HepG2 (cell line): ENCODE results near the gene PDLIM4. TPM values are rescaled to one million over a fixed set of nuclear protein-coding genes. Genes with fewer than 3 reads are reported as not detected.

Experiments used
- CENPX ChIP-seq: sonication (generic); formaldehyde crosslinking; IDR thresholded peaks from 2 replicates; pipeline ENCODE4 v1.9.0; 2021; ENCODE audit warnings: mild to moderate bottlenecking, missing genetic modification reagents, moderate library complexity
- ELF1 ChIP-seq: sonication (generic); formaldehyde crosslinking; IDR thresholded peaks from 2 replicates; pipeline ENCODE4 v1.4.0; 2020; ENCODE audit warnings: missing genetic modification reagents
- FOXK1 ChIP-seq: sonication (generic); formaldehyde crosslinking; IDR thresholded peaks from 2 replicates; pipeline ENCODE4 v1.4.0; 2020; ENCODE audit warnings: low read depth, missing genetic modification reagents, borderline replicate concordance
- GZF1 ChIP-seq: sonication (generic); formaldehyde crosslinking; IDR thresholded peaks from 2 replicates; pipeline ENCODE4 v1.5.1; 2020; ENCODE audit warnings: mild to moderate bottlenecking, missing genetic modification reagents
- KAT8 ChIP-seq: IDR thresholded peaks from 2 replicates; pipeline ENCODE4 v1.6.1; 2016; ENCODE audit warnings: missing genetic modification reagents, missing compliant biosample characterization
- MYC ChIP-seq: sonication (generic); formaldehyde crosslinking; IDR thresholded peaks from 2 replicates; pipeline ENCODE4 v1.9.0; 2021; ENCODE audit warnings: missing genetic modification reagents, borderline replicate concordance
- MZF1 ChIP-seq: sonication (generic); formaldehyde crosslinking; IDR thresholded peaks from 2 replicates; pipeline ENCODE4 v1.8.1; 2023; ENCODE audit warnings: mild to moderate bottlenecking, missing genetic modification reagents, borderline replicate concordance
- NKX3-1 ChIP-seq: sonication (generic); formaldehyde crosslinking; IDR thresholded peaks from 2 replicates; pipeline ENCODE4 v1.5.0; 2020; ENCODE audit warnings: missing genetic modification reagents
- RBAK ChIP-seq: sonication (generic); formaldehyde crosslinking; IDR thresholded peaks from 2 replicates; pipeline ENCODE4 v1.5.1; 2020; ENCODE audit warnings: mild to moderate bottlenecking, missing genetic modification reagents
- RFX5 ChIP-seq: IDR thresholded peaks from 2 replicates; pipeline ENCODE4 v1.6.1; 2011; ENCODE audit warnings: low read depth, low read length, improper control_type of control experiment
- SRF ChIP-seq: IDR thresholded peaks from 2 replicates; pipeline ENCODE4 v1.6.1; 2011; ENCODE audit warnings: mild to moderate bottlenecking, low read depth, low read length, moderate library complexity
- TSC22D2 ChIP-seq: sonication (generic); formaldehyde crosslinking; IDR thresholded peaks from 2 replicates; pipeline ENCODE4 v1.5.1; 2020; ENCODE audit warnings: missing genetic modification reagents, mild to moderate bottlenecking, borderline replicate concordance
- ZBTB8A ChIP-seq: sonication (generic); formaldehyde crosslinking; IDR thresholded peaks from 2 replicates; pipeline ENCODE4 v1.4.0; 2020; ENCODE audit warnings: mild to moderate bottlenecking, low read depth, missing genetic modification reagents, borderline replicate concordance
- ZNF383 ChIP-seq: sonication (generic); formaldehyde crosslinking; IDR thresholded peaks from 2 replicates; pipeline ENCODE4 v1.4.0; 2020; ENCODE audit warnings: missing genetic modification reagents, mild to moderate bottlenecking, borderline replicate concordance
- ZNF557 ChIP-seq: sonication (generic); formaldehyde crosslinking; IDR thresholded peaks from 2 replicates; pipeline ENCODE4 v1.4.0; 2020; ENCODE audit warnings: missing genetic modification reagents
- ZNF563 ChIP-seq: sonication (generic); formaldehyde crosslinking; IDR thresholded peaks from 2 replicates; pipeline ENCODE4 v1.8.0; 2022; ENCODE audit warnings: mild to moderate bottlenecking, moderate library complexity, missing genetic modification reagents
- ZNF7 ChIP-seq: IDR thresholded peaks from 2 replicates; pipeline ENCODE4 v1.6.1; 2016; ENCODE audit warnings: missing biosample characterization, missing genetic modification reagents
- polyA plus RNA-seq, 8 experiments: library from polyadenylated mRNA; depleted of rRNA in 3 of 8; stranded (reverse) in 7 of 8; unstranded in 1 of 8; fragments of >200 nt; fragmentation: Illumina TruSeq in 4 of 8; extraction: Trizol in 4 of 8; gene quantifications; 2 replicates each; pipeline versions ENCODE4 v1.2.1 to v1.2.3, GENCODE V29; 2011 to 2016; ENCODE audit warnings: low read depth in 4 of 8, missing spikeins in 1 of 8, mixed read lengths in 1 of 8; ENCODE audit not compliant: insufficient read depth in 1 of 8
- total RNA-seq, 5 experiments: library from RNA; depleted of rRNA; stranded (reverse); fragments of >200 nt; fragmentation: Illumina TruSeq; extraction: Trizol; gene quantifications; 2 replicates each; pipeline ENCODE4 v1.2.3, GENCODE V29; 2016; ENCODE audit warnings: low read depth in 1 of 5
- TF ChIP-seq, protein P1 (sequence below): sonication (generic); formaldehyde crosslinking; IDR thresholded peaks from 2 replicates; pipeline ENCODE4 v1.4.0; 2020; ENCODE audit warnings: missing genetic modification reagents; ENCODE audit errors: not compliant biosample characterization
- TF ChIP-seq, protein P2 (sequence below): sonication (generic); formaldehyde crosslinking; IDR thresholded peaks from 2 replicates; pipeline ENCODE4 v1.8.1; 2023; ENCODE audit warnings: missing genetic modification reagents, mild to moderate bottlenecking, borderline replicate concordance
- TF ChIP-seq, protein P3 (sequence below): fragments of 450-650 bp; IDR thresholded peaks from 2 replicates; pipeline ENCODE4 v1.6.1; 2017; ENCODE audit warnings: mild to moderate bottlenecking
- TF ChIP-seq, protein P4 (sequence below): sonication (generic); formaldehyde crosslinking; IDR thresholded peaks from 2 replicates; pipeline ENCODE4 v1.4.0; 2020; ENCODE audit warnings: missing genetic modification reagents, borderline replicate concordance
- TF ChIP-seq, protein P5 (sequence below): conservative IDR thresholded peaks from 2 replicates; pipeline ENCODE4 v1.6.1; 2018; ENCODE audit warnings: missing genetic modification reagents

PDLIM4 gene
- total and polyA plus RNA-seq, 2 of the 13 experiments (the other 11 are each of a cell fraction or from before 2014, with no cell fraction given) = 1.1 to 2.3 TPM

DNA sequence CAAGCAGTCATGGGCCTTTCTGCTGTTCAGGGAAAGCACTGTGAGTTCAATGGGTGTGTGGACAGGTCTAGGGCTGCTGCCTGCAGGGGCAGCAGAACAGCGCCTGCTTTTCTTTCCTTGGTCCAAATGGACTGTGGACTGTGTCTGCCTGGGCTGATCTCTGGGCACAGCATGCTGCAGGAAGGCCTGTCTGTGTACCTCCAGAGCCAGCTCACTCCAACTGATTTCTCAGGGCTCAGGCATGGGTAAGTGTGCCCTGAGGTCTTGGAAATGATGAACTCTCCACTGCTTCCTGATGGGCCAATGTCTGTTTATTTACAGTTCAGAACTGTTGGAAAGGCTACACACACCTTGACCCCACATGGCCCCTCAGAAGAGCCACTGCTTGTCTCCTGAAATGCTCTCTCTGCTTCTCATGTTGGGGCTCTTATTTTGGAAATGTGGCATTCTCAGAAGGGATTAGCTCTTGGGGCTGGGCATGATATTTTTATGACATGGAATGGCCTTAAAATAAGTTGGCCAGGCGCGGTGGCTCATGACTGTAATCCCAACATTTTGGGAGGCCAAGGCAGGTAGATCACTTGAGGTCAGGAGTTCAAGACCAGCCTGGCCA lies 63.7 kb downstream of the PDLIM4 start (continued):
- TF ChIP-seq CENPX (CRISPR knock-in tag) = no peak
- TF ChIP-seq, protein P1, sequence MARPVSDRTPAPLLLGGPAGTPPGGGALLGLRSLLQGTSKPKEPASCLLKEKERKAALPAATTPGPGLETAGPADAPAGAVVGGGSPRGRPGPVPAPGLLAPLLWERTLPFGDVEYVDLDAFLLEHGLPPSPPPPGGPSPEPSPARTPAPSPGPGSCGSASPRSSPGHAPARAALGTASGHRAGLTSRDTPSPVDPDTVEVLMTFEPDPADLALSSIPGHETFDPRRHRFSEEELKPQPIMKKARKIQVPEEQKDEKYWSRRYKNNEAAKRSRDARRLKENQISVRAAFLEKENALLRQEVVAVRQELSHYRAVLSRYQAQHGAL (CRISPR knock-in tag) = no peak
- TF ChIP-seq RFX5 = no peak
- no peak for TF ChIP-seq FOXK1 (CRISPR knock-in tag)
- TF ChIP-seq GZF1 (CRISPR knock-in tag) = no peak
- TF ChIP-seq, protein P2, sequence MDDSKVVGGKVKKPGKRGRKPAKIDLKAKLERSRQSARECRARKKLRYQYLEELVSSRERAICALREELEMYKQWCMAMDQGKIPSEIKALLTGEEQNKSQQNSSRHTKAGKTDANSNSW (CRISPR knock-in tag) = no peak
- no peak for TF ChIP-seq ELF1 (CRISPR knock-in tag)
- TF ChIP-seq RBAK = no peak
- TF ChIP-seq NKX3-1 = no peak
- no peak for TF ChIP-seq ZNF7
- TF ChIP-seq SRF = no peak
- TF ChIP-seq, protein P3, sequence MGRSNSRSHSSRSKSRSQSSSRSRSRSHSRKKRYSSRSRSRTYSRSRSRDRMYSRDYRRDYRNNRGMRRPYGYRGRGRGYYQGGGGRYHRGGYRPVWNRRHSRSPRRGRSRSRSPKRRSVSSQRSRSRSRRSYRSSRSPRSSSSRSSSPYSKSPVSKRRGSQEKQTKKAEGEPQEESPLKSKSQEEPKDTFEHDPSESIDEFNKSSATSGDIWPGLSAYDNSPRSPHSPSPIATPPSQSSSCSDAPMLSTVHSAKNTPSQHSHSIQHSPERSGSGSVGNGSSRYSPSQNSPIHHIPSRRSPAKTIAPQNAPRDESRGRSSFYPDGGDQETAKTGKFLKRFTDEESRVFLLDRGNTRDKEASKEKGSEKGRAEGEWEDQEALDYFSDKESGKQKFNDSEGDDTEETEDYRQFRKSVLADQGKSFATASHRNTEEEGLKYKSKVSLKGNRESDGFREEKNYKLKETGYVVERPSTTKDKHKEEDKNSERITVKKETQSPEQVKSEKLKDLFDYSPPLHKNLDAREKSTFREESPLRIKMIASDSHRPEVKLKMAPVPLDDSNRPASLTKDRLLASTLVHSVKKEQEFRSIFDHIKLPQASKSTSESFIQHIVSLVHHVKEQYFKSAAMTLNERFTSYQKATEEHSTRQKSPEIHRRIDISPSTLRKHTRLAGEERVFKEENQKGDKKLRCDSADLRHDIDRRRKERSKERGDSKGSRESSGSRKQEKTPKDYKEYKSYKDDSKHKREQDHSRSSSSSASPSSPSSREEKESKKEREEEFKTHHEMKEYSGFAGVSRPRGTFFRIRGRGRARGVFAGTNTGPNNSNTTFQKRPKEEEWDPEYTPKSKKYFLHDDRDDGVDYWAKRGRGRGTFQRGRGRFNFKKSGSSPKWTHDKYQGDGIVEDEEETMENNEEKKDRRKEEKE = no peak
- TF ChIP-seq, protein P4, sequence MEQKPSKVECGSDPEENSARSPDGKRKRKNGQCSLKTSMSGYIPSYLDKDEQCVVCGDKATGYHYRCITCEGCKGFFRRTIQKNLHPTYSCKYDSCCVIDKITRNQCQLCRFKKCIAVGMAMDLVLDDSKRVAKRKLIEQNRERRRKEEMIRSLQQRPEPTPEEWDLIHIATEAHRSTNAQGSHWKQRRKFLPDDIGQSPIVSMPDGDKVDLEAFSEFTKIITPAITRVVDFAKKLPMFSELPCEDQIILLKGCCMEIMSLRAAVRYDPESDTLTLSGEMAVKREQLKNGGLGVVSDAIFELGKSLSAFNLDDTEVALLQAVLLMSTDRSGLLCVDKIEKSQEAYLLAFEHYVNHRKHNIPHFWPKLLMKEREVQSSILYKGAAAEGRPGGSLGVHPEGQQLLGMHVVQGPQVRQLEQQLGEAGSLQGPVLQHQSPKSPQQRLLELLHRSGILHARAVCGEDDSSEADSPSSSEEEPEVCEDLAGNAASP (CRISPR knock-in tag) = peak; percentile 82; the same call in 1 of the 2 replicates
- no peak for TF ChIP-seq ZBTB8A (CRISPR knock-in tag)
- 0 out of 2 replicates have a peak, but pooled peaks have one; percentile 29 for TF ChIP-seq KAT8
- no peak for TF ChIP-seq ZNF383
- TF ChIP-seq MYC (CRISPR knock-in tag) = peak; percentile 51; the same call in 1 of the 2 replicates
- TF ChIP-seq, protein P5, sequence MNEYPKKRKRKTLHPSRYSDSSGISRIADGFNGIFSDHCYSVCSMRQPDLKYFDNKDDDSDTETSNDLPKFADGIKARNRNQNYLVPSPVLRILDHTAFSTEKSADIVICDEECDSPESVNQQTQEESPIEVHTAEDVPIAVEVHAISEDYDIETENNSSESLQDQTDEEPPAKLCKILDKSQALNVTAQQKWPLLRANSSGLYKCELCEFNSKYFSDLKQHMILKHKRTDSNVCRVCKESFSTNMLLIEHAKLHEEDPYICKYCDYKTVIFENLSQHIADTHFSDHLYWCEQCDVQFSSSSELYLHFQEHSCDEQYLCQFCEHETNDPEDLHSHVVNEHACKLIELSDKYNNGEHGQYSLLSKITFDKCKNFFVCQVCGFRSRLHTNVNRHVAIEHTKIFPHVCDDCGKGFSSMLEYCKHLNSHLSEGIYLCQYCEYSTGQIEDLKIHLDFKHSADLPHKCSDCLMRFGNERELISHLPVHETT (CRISPR knock-in tag) = no peak
- no peak for TF ChIP-seq TSC22D2 (CRISPR knock-in tag)
- no peak for TF ChIP-seq ZNF557
- no peak for TF ChIP-seq MZF1 (CRISPR knock-in tag)
- TF ChIP-seq ZNF563 (CRISPR knock-in tag) = peak; percentile 51; the same call in 1 of the 2 replicates
